GM21825 (cell line): ENCODE data around the gene C1orf115.
"Not testable (repeated sequence)": the region's sequence is repeated elsewhere in the genome, so short reads cannot be mapped to it uniquely, and the experiment has no call there.

Source experiments
- ATAC-seq: cut with Tn5 transposase; IDR thresholded peaks from one replicate; pipeline ENCODE4 v1.9.1; 2021; ENCODE audit warnings: mild to moderate bottlenecking, moderate library complexity; ENCODE audit not compliant: unreplicated experiment

Gene C1orf115

DNA sequence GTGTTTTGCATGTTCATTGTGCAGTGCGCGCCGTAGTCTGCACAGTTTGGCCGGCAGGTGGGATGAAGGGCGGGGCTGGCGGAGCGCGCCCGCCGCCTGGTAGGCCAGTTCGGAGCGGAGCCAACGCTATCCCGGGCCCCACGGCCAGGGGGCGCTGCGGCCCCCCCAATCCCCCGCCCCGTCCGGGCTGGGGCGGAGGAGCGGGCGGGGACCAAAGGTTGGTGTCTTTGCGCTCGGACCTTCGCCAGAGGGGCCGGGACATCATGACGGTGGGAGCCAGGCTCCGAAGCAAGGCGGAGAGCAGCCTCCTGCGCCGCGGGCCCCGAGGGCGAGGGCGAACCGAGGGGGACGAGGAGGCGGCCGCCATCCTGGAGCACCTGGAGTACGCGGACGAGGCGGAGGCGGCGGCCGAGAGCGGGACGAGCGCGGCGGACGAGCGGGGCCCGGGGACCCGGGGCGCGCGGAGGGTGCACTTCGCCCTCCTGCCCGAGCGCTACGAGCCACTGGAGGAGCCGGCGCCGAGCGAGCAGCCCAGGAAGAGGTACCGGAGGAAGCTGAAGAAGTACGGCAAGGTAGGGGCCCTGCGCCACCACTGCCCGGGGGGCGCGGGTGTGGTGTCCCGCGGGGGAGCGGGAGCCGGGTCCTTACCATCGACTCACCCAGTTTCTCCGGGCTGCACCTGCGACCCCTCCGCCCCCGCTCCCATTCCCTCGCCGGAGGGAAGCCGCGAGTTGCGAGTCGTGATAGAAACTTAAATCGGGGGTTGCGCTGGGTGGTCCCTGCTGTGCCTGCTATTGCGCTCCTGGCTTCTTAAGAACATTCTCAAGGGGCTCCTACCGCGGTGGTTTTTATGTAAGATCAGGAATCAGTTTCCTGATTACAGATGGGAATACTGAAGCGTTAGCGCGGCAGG lies at the start of gene C1orf115:
TSS of gene C1orf115 (plus strand) at position 224 of the 913 bp plus-strand sequence. CDS start at position 264, 40 bp downstream.
- ATAC-seq: peak; percentile 97

DNA sequence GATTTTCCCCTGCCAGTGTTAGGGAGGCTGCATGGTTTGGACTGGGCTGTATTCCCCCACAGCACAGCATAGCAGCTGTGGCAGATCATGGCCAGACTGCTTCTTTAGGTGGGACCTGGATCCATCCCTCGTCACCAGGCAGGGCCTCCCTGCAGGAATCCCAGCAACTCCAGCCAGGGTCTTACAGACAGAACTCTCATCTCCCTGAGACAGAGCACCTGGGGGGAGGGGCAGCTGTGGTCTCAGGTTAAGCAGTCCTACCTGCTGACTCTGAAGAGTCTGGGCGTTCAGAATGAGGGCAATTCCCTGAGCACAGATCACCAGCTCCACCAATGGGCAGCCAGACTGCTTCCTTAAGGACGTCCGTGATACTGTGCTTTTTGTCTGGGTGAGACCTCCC lies 47.9 kb upstream of the C1orf115 start:
- no peak for ATAC-seq

- no peak for ATAC-seq
Observed at GRCh38 chr1:220652995-220653394, 37.2 kb upstream of the C1orf115 start.

- peak; percentile 86 for ATAC-seq
Observed at GRCh38 chr1:220655509-220655908, 34.7 kb upstream of the C1orf115 start.

GRCh38 chr1:220655961-220656740 lies 34.0 kb upstream of the C1orf115 start:
- peak; percentile 11 for ATAC-seq

GRCh38 chr1:220666349-220666748 lies 23.8 kb upstream of the C1orf115 start:
- no peak for ATAC-seq

GRCh38 chr1:220669005-220669404 lies 21.2 kb upstream of the C1orf115 start:
- ATAC-seq: no peak

GRCh38 chr1:220670365-220670764 lies 19.8 kb upstream of the C1orf115 start:
- no peak for ATAC-seq

DNA sequence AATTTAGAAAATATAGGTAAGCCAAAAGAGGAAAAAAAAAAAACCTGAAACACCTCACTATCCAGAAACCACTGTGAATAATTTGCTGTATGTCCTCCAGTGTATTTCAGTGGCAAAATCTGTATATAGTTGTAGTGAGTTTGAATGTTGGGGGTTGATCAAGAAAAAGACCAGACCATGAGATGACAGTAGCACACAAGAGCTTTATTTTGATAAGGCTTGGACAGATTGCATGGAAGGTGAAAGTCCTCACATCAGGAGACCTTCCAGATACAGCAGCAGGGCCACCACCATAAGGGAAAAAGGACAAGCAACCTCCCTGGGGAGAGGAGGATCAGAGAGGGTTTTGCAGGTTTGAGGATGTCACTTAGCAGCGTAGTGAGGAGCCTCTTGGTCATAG lies 16.2 kb upstream of the C1orf115 start:
- ATAC-seq: no peak

- no peak for ATAC-seq
Observed at GRCh38 chr1:220677251-220677650, 12.9 kb upstream of the C1orf115 start.

- peak; percentile 94 for ATAC-seq
Observed at GRCh38 chr1:220680085-220680687, 10.0 kb upstream of the C1orf115 start.

GRCh38 chr1:220681220-220681880 lies 8.8 kb upstream of the C1orf115 start:
- ATAC-seq: no peak

GRCh38 chr1:220682901-220683576 lies 7.1 kb upstream of the C1orf115 start:
- no peak for ATAC-seq

- not testable (repeated sequence) for ATAC-seq
Observed at GRCh38 chr1:220683716-220684115, 6.4 kb upstream of the C1orf115 start.

DNA sequence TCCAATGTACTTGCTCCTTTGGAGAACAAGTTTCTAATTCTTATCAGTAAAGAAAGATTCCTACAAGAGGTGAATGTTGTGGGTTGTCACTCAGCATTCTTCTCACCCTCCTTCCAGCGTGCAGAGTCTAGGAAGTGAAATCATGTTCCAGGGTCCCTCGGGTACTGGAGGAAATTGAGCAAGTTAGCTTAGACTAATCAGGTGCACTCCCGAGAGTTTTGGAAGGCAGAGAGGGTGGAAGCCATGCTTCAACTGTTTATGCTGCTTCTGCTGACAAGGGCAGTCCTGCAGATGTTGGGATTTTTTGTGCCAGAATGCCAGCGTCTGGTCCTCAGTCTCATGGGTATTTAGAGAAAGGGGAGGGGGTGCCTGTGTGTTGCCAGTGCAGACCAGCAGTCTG lies 5.3 kb upstream of the C1orf115 start:
- ATAC-seq: no peak

DNA sequence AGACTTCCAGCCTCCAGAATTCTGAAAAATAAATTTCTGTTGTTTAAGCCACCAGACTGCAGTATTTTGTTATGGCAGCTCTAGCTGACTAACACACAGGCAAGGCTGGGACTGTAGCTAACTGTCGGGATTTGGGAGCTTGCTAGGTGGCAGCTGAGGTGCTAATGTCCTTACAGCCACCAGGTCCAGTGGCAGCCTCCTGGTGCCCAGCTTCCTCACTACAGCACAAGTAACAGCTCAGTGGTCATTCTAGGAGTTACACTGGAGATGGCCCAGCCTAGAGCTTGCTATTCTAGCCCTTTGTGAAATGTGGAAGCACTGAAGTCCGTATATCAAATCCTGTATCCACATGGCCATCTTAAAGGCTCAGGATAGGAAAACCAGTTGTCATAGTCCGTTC lies 4.3 kb upstream of the C1orf115 start:
- no peak for ATAC-seq

DNA sequence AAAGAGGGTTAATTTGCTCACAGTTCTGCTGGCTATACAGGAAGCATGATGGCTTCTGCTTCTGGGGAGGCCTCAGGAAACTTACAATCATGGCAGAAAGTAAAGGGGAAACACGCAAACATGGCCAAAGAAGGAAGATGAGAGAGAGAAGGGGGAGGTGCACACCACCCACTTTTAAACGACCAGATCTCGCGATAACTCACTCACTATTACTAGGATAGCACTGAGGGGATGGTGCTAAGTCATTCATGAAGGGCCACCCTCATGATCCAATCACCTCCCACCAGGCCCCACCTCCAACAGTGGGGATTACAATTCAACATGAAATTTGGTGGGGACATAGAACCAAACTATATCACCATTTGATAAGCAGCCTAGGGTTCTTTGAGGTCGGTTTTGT lies 2.4 kb upstream of the C1orf115 start:
- ATAC-seq: no peak

- no peak for ATAC-seq
Observed at GRCh38 chr1:220689666-220690065, 497 bp upstream of the C1orf115 start.

- no peak for ATAC-seq
Observed at GRCh38 chr1:220691053-220691684, 1.0 kb downstream of the C1orf115 start.
